GM21526 (cell line): ENCODE data around the gene PRDM15.
A peak's percentile ranks its signal among the peaks of the same experiment; 100 is the strongest.

ENCODE experiments used
- ATAC-seq: cut with Tn5 transposase; IDR thresholded peaks from one replicate; pipeline ENCODE4 v1.9.1; 2021; ENCODE audit warnings: moderate library complexity; ENCODE audit not compliant: unreplicated experiment, low FRiP score

The PRDM15 gene

GRCh38 chr21:41830764-41831452 is 48.2 kb downstream of the PRDM15 start:
- ATAC-seq: no peak

- no peak for ATAC-seq
These were observed 48.9 kb downstream of the PRDM15 start for GRCh38 chr21:41830145-41830707.

- no peak for ATAC-seq
These were observed 50.2 kb downstream of the PRDM15 start for GRCh38 chr21:41828884-41829360.

- no peak for ATAC-seq
These were observed 50.9 kb downstream of the PRDM15 start for GRCh38 chr21:41827951-41828883.

- no peak for ATAC-seq
These were observed 53.3 kb downstream of the PRDM15 start for GRCh38 chr21:41825881-41826280.

- no peak for ATAC-seq
These were observed 53.9 kb downstream of the PRDM15 start for GRCh38 chr21:41825216-41825615.

- ATAC-seq: no peak
These were observed 54.5 kb downstream of the PRDM15 start for GRCh38 chr21:41824466-41825207.

GRCh38 chr21:41823906-41824305 is 55.2 kb downstream of the PRDM15 start:
- ATAC-seq: no peak

- ATAC-seq: no peak
These were observed 56.0 kb downstream of the PRDM15 start for GRCh38 chr21:41823166-41823565.

GRCh38 chr21:41821756-41822431 is 57.2 kb downstream of the PRDM15 start:
- ATAC-seq: no peak

- ATAC-seq: no peak
These were observed 57.9 kb downstream of the PRDM15 start for GRCh38 chr21:41821081-41821755.

GRCh38 chr21:41820384-41821080 is 58.6 kb downstream of the PRDM15 start:
- ATAC-seq: no peak

- no peak for ATAC-seq
These were observed 59.3 kb downstream of the PRDM15 start for GRCh38 chr21:41819856-41820281.

- no peak for ATAC-seq
These were observed 59.8 kb downstream of the PRDM15 start for GRCh38 chr21:41819236-41819855.

GRCh38 chr21:41817877-41818855 is 61.0 kb downstream of the PRDM15 start:
- ATAC-seq: no peak

- no peak for ATAC-seq
These were observed 61.9 kb downstream of the PRDM15 start for GRCh38 chr21:41817228-41817627.

- peak; percentile 72 for ATAC-seq
These were observed 62.5 kb downstream of the PRDM15 start for GRCh38 chr21:41816583-41817165.
